NT2/D1 (cell line): Measurements from ENCODE around the gene SYNC.

Source experiments
- SUZ12 ChIP-seq: IDR thresholded peaks from 2 replicates; pipeline ENCODE4 v1.6.1; 2011; ENCODE audit not compliant: insufficient read length, insufficient read depth; ENCODE audit errors: extremely low read depth
- ZNF274 ChIP-seq: IDR thresholded peaks from 2 replicates; pipeline ENCODE4 v1.6.1; 2011; ENCODE audit warnings: mild to moderate bottlenecking, low read depth, low read length

GRCh38 chr1:32701951-32702598, 495 bp downstream of the SYNC start:
- TF ChIP-seq ZNF274 (no peak), SUZ12 (no peak)
